H4 (cell line): Measurements from ENCODE around the gene CD58. TPM values are rescaled to one million over a fixed set of nuclear protein-coding genes. Genes with fewer than 3 reads are reported as not detected.

ENCODE experiments used
- DNase-seq: peaks from one replicate; pipeline ENCODE4 v3.0.0-alpha.2; 2015; ENCODE audit warnings: low spot score
- total RNA-seq: library from RNA; depleted of rRNA; stranded (reverse); fragments of >200 nt; shearing (Covaris generic); gene quantifications from 2 replicates; pipeline ENCODE4 v1.2.3, GENCODE V29; 2014

CD58 gene
- total RNA-seq, 1 experiment from 2014 or later: 18.4 TPM

DNA sequence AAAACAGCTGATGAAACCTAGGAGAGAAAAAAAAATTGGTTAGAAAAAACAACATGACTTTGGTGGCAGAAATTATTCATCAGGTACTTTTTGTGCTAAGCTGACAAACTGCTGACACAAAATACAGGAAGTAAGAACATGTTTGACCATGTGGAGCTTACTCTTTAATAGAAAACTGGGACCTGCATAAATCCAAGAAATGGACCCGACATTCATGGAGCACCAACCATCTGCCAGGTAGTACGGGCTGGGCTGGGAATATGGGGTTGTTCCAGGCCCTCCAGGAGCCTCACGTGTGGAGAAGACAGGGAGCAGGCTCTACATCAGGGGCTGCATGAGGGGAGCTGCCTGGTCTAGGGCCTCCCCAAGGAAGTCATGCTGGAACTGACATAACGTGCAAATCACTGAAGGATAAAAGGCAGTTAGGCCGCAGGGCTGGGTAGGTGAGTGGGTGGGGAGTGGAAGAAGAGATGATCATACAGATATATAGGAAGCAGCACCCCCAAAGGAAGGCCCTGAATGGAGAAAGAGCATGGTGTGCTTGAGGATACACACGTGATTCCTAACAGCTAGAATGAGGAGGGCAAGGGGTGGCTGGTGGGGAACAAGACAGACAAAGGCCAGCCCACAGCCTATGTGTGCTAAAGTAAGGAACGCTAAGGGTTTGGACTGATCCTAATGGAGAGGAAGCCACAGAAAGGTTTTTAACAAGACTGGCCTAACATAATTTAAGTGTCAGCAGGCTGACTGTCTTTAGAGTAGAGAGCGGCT lies 26.1 kb downstream of the CD58 start:
- DNase-seq: no peak

DNA sequence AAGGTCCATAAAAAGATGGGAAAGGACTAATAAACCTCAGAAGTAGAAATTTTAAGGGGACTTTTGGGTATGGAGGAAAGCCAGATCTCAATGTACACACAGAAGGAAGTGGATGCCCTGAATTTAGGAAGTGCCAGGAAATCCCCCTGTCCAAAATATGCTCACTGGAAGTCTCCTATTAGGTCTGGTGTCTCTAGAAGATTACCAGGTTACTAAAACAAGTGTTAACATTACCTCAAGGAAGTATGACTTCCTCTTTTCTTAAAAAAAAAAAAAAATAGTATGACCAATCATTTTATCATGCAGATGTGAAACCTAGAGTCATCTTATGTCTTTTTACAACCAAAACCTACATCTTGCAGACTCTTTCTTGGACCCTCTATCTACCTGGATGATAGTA lies 30.7 kb downstream of the CD58 start:
- no peak for DNase-seq

DNA sequence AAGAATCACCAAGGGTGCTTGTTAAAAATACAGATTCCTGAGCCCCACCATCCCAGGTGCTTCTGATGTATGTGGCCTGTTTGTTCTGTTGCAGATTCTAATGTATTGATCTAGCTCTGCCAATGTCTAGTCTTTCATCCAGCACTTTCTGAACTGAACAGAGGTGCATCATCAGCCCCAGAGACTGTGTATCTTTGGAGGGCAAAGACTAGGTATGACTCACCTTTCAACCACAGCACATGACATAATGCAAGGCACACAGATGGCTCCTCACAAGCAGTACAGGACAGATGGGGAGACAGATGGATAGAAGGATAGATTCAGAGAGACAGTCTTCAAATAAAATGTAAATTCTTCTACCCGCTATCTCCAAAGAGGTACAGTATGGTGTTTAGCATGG lies 32.3 kb downstream of the CD58 start:
- peak; percentile 5 for DNase-seq

DNA sequence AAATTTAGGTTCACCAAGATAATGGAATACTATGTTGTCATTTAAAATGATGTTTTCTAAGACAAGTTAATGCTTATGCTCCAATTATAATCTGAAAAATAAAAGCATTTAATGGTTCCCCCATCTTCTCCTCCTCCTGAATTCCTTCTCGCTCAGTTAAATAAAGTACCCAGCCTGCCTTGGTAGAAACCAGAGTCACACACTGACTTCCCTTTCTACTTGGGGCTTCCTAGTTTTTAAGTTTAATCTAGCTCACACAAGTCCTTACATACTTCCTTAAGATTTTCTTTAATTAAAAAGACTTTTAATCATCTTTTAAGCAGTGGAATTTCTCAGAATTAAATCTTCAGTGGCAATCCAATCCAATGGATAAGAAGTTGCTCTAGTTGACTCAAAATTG lies 32.9 kb downstream of the CD58 start:
- DNase-seq: no peak

DNA sequence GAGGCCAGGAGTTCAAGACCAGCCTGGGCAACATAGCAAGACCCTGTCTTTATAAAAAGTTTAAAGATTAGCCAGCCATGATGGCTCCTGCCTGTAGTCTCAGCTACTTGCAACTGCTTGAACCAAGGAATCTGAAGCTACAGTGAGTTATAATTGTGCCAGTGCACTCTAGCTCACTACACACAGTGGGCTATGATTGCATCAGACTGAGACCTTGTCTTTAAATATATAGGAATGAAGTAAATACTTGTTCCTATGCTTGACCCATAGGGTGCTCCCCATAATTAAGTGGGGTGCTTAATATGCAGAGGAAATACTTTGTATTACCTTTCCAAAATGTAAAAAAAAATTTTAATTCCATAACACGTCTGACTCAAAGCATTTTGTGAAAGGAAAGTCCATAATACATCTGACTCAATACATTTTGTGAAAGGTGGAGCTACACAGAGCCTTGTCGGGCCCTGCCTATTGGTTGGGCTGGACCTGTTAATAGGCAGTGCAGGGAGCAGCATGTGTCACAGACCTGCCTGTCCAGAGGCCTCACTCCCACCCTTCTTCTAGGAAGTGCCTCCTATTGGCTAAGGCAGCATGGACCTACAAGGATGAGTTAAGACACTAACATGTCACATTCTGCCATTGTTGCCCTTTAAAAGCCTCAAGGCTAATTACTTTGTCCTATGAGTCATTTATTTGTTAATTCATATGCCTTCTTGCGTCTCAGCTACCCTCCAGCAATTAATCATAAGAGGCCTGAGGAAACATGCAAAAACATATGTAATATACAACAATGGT lies 33.6 kb downstream of the CD58 start:
- no peak for DNase-seq

DNA sequence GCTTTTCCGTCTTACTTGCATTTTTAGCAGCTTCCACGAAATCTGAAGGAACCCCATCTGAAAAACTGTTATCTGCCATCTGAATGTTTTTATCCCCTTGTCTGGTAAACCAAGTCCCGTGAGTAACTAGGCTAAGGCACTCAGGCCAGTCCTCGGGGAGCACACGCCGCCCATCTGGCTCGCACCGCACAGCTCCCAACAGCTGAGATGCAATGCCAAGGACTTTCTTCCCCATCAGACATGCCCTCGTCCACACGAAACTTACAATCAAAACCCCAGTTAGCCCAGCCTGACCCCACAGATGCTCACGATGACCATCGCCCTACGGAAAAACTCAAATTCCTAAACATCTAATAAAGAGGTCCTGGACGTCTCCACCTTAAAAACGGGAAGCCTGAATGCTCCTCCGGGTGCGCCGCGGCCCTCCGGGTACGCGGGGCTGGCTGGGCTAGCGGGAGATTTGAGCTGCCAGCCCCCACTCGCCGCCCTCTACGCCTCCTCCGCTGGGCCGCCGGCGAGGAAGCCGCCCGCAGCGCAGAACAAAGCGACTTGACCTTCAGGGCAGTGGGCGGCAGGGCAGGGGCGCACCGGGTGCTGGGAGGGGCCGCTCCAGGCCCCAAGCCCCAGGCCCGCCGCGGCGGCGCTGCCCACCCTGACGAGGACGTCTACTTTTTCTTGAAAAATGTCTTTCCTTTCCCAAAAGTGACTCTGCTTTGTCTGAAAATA lies 36.6 kb downstream of the CD58 start:
- DNase-seq: no peak

DNA sequence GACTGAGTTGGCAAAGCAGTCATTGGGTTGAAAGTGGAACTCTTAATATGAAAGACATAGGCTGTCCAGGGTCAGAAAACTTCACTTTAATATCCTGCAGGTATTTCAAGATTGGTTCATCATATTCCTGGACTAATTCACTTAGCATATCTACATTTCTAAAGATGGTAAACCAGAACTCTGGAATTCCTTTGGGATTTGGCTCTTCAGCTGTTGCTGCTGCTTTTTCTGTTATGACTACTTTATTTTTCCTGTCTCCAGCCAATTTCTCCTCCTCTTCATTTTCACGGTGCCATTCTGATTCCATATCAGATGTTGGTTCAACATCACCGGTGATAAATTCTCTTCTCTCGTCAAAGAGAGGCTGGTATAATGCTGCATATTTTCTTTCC lies 37.4 kb downstream of the CD58 start:
- DNase-seq: no peak

DNA sequence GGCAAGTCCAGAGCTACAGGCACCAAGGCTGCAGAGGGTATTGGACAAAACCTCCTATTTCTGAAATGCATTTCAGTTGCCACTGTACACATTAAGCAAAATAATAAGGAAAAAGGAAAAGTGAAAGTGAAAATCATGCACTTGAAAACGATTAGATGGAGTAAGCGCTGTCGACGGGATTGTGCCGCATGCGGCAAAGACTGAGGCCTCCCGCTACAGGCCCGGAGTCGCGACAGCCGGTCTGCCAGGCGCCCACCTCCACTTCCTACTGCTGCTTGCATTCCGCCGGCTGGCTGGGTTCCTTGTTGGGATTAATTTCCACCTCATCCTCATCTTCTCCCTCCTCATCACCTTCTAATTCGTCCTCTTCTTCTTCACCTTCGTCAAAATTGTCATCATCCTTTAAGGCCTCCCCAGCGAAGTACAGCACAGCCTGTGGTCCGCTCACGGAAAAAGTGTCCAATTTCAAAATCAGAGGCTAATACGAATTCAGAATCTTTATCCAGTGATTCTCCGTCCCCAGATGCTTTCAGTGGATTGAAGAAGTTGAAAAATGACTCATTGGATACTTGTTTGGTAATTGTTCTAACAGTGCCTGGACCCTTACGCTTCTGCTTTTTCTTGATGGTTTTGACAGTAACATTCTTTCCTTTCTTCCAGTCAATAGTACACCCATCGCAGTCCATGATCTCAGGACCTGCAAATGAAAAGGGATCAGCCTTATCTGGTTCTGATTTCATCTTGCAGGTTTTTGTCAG lies 38.0 kb downstream of the CD58 start:
- no peak for DNase-seq

DNA sequence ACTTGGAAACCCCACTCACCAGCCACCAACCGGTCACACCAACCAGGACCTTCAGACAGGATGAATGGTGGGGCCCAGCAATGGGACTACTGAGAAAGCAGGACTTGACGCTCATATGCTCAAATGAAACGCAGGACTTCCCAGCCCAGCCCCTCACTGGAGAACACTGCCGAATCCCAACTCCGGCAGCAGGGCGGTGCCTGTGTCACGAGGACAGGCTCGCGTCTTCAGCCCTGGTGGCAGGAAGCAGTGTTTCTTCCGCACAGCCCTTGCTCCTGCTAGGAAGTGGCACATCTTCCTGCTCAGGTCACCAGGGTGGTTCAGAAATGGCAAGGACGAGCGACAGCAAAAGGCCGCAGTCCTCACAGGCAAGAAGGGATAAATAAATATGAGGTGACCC lies 38.9 kb downstream of the CD58 start:
- no peak for DNase-seq

DNA sequence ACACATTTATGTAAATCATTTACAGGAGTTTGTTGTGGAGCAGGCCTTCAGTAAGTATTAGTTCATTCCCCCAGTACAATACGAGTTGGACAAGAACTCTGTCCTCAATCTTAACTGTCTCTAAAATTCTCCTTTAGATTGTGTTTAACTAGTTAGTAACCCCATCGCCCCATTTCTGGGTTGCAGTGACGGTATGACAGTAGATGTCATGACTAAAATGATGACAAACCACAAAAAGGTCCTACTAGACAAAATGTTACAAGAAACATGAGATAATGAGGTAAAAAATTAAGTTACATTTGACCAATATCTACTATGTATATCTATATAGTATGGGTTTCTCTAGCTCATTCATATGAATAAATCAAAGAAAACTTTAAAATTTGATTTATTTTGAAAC lies 41.1 kb downstream of the CD58 start:
- DNase-seq: no peak

DNA sequence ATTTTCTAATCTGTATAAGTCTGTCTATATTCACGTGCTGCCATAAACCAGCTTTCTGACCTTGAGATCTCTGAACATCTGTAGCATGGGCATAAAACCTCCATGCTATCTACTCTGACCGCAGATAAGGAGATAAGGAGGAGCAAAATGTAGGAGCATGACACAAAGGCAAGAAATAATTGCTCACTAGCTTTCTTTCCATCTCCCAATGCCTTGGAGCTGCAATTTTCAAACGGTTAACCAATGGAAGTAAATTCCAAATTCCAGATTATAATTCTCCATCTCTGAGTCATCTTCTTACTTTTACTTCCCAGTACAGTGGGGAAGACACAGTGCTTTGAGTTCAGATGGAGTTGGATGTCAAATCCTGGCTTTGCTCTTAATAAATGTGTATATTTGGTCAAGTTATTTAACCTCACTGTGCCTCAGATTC lies 41.6 kb downstream of the CD58 start:
- no peak for DNase-seq

DNA sequence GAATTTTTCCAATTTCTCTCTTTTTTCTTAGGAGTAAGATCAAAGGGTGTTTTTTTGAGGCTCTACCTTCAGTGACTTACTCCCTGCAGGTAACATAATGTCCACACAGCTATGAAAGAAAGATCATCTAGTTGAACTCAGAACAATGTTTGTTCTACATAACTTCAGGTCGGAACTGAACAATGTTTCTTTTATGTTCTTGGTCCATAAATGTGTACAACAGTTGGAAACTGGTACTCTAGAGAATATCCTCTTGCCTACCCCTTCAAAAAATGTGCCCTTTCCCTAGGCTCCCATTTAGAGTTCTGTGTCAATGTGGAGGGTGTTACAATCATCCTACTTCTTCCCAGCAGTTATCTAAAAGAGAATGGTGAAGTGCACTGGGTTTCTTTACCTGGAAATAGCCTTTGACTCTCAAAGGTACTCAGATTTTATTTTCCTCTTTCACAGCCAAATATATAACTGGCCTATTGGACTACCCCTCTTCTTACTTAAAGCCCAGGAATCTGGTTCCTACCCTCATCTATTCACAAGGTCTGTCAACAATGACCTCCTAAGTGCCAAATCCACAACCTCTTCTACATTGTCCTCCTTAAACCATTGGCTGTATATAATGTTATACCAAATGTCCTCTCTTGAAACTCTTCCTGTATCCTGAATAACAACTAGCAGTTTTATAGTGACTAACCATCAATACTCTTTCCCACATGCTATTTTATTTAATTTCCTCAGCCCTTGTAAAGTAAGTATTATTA lies 42.3 kb downstream of the CD58 start:
- DNase-seq: no peak

DNA sequence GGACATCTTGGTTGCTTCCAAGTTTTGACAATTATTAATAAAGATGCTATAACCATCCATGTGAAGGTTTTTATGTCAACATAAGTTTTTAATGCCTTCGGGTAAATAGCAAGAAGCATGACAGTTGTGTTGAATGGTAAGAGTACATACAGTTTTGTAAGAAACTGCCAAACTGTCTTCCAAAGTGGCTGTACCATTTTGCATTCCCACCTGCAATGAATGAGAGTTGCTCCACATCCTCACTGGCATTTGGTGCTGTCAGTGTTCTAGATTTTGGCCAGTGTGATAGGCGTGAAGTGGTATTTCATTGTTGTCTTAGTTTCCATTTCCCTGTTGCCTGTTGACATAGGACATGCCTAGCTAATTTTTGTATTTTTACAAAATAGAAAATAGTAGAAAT lies 45.4 kb downstream of the CD58 start:
- DNase-seq: no peak

DNA sequence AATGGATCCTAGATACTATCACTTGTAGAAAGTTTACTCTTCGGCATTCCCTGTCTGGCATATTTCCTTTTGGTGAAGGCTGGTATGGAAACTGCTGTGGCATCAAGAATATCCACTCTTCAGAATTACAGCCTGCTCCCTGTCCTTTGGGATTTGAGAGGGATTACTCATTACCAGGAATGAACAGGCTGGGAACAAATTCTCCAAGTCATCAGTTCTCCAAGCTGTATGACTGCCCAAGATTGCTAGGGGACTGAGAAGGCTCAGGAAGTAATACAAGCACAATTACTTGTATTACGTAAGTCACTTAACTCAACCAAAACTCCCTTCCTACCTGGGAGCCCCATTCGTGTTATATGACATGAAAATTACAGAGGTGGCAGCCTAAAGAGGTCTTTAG lies 49.6 kb downstream of the CD58 start:
- peak; percentile 35 for DNase-seq

DNA sequence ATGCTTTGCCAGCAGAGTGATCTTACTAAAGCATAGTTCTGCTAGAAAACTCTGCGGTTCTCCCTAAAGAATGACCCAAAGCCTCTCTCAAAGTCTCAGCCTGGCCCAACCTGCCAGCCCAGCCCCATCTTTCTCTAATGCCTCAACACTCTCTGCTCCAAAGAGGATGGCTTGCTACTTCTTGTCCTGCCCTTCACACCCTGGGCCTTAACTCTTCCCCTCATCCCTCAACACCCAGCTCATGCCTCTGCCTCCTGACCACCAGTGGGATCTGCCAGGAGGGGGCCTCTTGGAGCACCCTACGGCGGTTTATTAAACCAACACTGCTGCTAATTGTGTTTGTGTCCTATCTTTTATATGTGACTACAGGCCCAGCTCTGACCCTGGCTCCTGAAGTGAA lies 52.4 kb downstream of the CD58 start:
- DNase-seq: no peak

DNA sequence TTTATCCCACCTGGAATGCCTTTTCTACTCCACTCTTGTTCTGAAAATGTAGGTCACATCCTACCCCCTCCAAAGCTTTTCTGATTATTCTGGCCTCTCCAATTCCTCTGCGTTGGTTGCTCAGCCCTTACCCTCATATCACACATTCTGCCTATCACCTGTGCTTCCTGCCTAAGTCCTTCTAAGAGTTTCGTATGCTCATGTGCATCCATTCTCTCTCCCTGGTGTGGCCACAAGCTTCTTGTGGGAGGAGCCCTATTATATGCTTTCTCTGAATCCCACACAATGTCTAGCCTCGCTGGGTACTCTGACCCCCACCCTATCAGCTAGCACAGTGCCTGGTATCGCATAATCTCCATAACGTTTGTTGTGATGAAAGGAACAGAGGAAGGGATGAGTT lies 54.2 kb downstream of the CD58 start:
- no peak for DNase-seq

DNA sequence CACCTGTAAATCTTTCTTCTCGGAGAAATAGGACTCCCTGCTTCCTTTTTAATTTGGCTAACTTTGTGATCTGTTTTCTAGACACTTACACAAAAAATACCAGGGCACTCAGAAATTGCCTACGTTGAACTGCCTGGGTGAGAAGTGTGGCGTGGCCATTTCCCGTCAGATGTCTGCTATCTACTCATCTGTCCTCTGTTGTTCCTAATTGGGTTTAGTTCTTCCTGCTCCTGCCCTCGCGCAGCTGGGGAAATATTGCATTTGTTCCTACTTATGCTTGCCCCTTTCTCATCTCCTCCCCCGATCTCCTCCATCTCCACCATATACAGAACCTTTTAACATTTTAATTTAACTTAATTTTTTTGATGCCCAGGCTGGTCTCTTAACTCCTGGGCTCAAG lies 55.1 kb downstream of the CD58 start:
- no peak for DNase-seq

DNA sequence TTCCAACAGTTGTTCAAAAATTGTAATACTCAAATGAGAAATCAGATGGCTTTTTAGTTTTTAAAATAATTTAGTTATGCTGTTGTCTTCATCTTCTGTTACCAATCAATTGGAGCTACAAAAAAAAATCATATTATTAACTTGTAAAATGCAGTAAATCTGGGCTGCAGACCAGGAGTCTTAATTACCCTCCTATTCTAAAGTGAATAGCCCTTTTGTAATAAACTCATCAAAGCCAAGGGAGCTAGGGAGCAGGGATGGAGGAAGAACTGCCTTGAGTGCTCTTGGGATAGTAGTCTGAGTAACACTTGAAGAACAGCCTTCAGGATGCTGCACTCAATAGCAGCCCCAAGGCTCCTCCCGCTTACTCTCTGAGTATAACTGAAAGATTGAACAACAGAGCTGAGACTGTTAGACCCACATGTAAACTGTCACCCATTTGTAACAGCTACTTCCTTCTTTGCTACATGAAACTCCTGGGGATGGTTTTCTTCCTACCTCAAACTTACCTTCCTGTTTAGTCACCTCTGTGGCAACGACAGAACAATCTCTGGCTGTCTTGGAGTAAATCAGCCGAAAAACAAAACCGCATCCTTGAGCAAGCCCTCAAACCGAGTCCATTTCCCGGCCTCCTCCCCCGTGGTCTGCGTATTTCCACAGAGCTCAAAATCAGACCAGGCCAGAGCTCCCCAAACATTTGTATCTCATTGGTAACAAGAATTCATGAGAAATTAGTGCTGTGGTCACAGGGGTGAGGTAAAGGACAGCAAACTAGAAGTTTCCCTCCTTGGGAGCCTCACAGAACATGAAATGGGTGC lies 55.9 kb downstream of the CD58 start:
- no peak for DNase-seq

DNA sequence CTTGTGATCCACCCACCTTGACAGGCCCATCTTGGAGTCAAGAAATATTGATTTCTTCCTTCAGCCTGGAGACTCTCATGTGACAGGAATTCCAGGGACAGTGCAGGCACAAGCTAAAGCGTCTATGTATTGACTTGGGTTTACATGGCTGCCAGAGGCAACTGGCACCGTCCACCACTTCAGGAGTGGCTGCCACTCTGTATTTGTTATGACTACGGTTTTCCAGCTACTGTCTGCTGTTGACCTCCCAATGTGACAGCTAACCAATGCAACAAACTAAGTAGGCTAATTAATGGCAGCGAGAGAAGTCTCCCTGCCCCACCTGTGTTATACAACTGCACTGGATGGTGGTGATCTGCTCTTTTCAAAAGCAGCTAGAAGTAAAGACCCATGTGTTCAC lies 56.9 kb downstream of the CD58 start:
- DNase-seq: no peak

DNA sequence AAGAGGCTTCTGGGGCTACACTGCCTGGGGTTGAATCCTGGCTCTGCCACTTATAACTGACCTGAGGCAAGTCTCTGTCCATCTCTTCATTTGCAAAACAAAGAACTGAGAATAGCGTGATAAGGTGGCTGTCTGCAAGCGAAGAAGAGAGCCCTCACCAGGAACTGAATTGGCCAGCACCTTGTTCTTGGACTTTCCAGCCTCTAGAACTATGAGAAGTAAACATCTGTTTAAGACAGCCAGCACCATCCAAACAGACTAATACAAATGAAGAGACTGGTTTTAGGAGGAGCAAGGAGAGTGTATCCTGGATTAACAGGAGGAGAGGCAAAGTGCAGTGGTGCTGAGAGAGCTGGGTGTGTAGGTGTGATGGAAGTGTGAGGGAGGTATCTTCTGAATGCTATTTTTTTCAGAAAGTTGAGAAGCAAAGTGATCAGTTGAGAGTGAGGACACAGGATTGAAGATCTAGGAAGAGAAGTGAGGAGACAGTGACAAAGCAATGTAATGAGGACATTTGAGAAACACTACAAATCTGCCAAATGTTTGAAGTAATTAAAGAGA lies 59.3 kb downstream of the CD58 start:
- DNase-seq: no peak
